Thyroid gland (tissue), 4 donors: Measurements from ENCODE around the gene ZNF821.

ENCODE experiments used
- POLR2A ChIP-seq, 2 donors: fragments of 450-650 bp; IDR thresholded peaks; one replicate each; pipeline ENCODE4 v1.6.1; 2017; ENCODE audit warnings: antibody characterized with exemption in 2 of 2, mild to moderate bottlenecking in 2 of 2, moderate library complexity in 1 of 2
- TF ChIP-seq, protein P1 (sequence below), 6 experiments: fragments of 200-600 bp in 3 of 6; fragments of 450-650 bp in 3 of 6; sonication (generic) in 3 of 6; IDR thresholded peaks; one replicate each; pipeline ENCODE4 v1.5.1; 2016 to 2019; ENCODE audit warnings: antibody characterized with exemption in 6 of 6, mild to moderate bottlenecking in 2 of 6, inconsistent platforms in 1 of 6, moderate library complexity in 1 of 6

DNA sequence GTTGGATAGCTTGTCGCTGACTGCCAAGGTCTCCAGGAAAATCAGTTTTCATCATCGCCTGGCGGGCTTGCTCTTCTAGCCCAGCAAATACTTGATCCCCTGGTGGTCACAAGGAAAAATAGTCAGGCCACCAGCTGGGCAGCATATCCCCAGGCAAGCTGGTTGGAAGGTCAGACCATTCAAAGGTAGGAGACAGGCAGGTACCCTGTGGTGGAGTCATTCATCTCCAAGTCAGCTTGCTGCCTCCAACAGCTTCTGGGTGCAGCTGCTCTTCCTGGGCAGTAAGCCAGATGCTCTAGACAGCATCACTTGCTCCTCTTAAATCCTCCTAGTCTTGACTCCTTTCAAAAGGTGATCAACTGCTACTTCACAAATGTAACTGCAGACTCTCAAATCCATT is 16.0 kb downstream of the ZNF821 start:
- TF ChIP-seq, protein P1, sequence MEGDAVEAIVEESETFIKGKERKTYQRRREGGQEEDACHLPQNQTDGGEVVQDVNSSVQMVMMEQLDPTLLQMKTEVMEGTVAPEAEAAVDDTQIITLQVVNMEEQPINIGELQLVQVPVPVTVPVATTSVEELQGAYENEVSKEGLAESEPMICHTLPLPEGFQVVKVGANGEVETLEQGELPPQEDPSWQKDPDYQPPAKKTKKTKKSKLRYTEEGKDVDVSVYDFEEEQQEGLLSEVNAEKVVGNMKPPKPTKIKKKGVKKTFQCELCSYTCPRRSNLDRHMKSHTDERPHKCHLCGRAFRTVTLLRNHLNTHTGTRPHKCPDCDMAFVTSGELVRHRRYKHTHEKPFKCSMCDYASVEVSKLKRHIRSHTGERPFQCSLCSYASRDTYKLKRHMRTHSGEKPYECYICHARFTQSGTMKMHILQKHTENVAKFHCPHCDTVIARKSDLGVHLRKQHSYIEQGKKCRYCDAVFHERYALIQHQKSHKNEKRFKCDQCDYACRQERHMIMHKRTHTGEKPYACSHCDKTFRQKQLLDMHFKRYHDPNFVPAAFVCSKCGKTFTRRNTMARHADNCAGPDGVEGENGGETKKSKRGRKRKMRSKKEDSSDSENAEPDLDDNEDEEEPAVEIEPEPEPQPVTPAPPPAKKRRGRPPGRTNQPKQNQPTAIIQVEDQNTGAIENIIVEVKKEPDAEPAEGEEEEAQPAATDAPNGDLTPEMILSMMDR (IDR thresholded peaks at IDR 0.05), result no peak
- no peak for TF ChIP-seq POLR2A (IDR thresholded peaks at IDR 0.05)
